KOPT-K1 (cell line): ENCODE data around the gene ZBTB17.
A peak's percentile ranks its signal among the peaks of the same experiment; 100 is the strongest.
"Not testable (repeated sequence)": the region's sequence is repeated elsewhere in the genome, so short reads cannot be mapped to it uniquely, and the experiment has no call there.

Source experiments
- H3K27ac ChIP-seq: fragments of 200-600 bp; sonication (generic); 2 replicates; pipeline ENCODE4 v1.5.1; 2016; ENCODE audit warnings: antibody characterized with exemption, mild to moderate bottlenecking, low read depth, low read length; ENCODE audit not compliant: poor library complexity, severe bottlenecking
- H3K36me3 ChIP-seq: fragments of 200-600 bp; sonication (generic); 2 replicates; pipeline ENCODE4 v1.5.1; 2017; ENCODE audit warnings: antibody characterized with exemption, mild to moderate bottlenecking, low read length, moderate library complexity; ENCODE audit not compliant: insufficient read depth
- H3K9me3 ChIP-seq: fragments of 200-600 bp; sonication (generic); 2 replicates; pipeline ENCODE4 v1.5.1; 2017; ENCODE audit warnings: antibody characterized with exemption, low read length, mild to moderate bottlenecking; ENCODE audit not compliant: insufficient read depth, poor library complexity, severe bottlenecking

ZBTB17 gene

DNA sequence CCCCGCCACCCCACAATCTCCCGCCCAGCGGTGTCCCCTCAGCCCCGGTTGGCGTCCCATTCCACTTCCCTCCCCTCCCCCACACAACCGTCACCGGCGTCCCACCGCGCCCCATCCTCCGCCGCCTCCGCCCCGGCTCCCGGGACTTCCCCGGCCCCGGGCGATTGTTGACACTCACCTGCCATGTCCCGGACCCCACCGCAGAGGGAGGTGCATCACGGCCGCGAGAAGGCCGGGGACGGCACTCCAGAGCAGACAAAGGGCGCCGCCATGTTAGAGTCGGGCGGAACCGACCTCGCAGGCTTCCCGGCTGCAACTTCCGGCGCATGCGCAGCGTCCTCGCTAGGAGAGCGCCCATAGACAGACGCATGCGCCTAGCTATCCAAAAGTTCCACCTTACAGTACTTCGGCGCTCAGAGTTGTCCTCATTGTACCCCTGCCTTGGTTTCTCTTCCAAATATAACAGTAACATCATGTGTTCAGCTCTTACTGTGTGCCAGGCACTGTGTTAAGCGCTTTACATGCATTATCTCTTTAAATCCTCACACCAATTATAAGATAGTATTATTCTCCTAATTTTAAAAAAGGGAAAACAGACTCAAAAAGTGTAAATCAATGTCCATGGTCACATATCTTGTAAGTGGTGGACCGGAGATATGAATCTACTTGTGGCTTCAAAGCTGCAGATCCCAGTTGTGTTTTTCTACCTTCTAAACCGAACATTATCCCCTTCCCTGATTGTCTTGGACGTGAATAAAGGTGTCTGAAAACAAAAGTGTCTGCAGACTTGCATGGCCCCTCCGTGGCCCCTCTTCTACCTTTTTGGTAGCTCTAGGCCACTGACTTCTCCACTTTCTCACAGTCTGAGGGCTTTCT lies at the start of gene ZBTB17:
Gene ZBTB17, minus strand, starts transcription at position 297 of the 876 bp plus-strand sequence. CDS start 27,606 bp downstream, outside the sequence.
- peaks cover 21% of the 10 kb centered on the region for H3K36me3 ChIP-seq
- H3K27ac ChIP-seq = peak within 1 kb of the TSS; percentile 75
- peaks cover 6% of the 10 kb centered on the region for H3K9me3 ChIP-seq

DNA sequence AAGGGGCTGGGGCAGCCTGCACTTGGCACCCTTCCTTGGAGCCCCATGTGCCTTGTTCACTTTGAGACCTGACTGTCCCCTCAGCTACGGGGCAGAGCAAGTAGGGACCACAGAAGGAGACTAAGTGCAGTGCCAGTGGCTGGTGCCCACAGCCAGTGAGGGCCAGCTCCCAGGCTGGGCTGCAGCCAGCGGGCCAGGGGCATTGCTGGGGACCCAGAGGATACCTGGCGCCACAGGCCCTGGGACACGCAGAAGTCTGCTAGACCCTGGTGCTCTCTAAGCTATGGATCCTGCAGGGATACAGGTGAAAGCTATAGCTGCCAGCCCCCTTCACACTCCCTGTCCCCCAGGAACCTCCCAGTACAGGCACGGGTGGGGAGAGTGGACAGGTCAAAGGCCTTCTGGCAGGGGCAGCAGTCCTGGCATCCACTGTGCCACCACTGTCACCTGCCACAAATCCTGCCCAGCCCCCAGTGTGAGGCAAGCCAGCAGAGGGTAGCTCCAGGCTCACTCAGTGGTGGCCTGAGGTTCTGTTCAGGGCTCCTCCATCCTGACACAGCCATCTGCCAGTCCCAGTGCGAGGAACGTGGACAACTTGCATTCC lies 47.3 kb upstream of the ZBTB17 start:
- Histone ChIP-seq H3K36me3 (no peaks in the 10 kb centered on the region), H3K9me3 (no peaks in the 10 kb centered on the region), H3K27ac (no peak overlapping the region)

DNA sequence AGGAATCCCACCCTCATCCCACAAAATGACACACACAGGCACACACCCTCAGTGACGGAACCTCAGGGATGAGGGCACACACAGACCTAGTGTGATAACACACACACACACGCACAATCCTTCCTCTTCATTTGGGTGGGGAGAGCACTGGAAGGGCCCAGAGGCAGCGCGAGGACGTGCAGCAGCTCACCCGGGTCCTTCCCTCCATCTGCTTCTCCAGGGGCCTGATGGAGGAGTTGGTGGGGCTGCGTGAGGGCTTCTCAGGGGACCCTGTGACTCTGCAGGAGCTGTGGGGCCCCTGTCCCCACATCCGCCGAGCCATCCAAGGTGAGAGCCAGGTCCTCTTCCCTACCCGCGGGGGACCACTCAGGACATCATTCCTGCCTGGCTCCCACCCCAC lies 46.5 kb upstream of the ZBTB17 start:
- H3K27ac ChIP-seq = no peak overlapping the region
- H3K36me3 ChIP-seq = no peaks in the 10 kb centered on the region
- no peaks in the 10 kb centered on the region for H3K9me3 ChIP-seq

DNA sequence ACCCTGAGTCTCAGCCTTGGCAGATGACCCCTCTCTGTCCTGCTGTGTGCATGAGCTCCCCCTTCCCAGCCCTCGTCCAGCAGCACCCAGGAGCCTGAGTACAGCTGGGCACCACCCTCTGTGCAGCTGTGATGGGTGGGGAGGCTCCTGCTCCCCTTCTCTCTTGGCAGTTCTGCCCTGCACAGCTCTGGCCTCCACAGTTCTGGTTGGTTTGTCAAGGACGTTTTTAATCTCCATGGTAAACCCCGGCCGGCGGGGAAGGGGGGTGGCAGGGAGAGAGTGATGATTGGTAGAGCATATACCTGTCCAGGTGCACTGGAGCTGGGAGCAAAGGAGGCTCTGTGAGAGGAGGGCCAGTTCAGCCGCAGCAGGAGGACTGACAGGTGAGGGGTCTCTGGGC lies 45.8 kb upstream of the ZBTB17 start, which contains the start of gene CLCNKA:
Gene CLCNKA, plus strand, starts transcription at position 356 of the 400 bp plus-strand sequence. CDS start 584 bp downstream, outside the sequence.
- H3K9me3 ChIP-seq = no peaks in the 10 kb centered on the region
- H3K27ac ChIP-seq = no peak within 1 kb of the TSS
- no peaks in the 10 kb centered on the region for H3K36me3 ChIP-seq

DNA sequence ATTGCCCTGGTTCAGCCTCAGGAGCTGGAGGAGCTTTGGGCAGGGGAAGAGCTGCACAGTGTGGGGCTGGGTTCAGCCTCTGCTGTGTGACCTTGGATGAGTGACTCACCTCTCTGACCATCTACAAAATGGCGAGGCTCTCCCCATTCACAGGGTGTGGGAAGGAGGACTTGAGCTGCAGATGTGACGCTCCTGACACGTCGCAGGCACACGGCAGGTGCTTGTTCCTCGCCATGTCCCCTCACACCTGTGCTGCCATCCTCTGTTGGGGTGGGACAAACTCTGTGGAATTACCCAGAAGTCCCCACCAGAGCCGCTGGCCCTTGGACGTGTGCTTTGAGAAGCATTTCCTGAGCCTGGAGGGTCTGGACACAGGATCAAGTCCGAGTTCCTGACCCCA lies 45.0 kb upstream of the ZBTB17 start:
- not testable (repeated sequence) for H3K36me3 ChIP-seq, H3K9me3 ChIP-seq, H3K27ac ChIP-seq

DNA sequence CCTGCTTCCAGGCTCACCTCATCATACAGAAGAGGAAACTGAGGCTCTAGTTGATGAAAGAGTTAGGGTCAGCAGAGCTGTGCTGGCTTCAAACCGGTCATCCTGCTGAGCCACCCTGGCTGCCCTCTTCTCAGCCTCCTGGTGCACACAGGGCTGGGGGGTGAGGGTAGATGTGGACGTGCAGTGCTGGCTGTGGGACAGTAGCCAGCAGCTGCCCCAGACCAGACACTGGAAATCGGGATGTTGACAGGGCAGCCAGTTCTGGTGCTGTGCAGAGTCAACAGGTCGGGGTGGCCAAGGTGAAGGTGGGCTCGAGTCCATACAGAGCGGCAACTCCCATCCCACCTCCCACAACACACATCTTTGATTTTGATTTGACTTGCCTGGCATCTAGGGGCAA lies 44.4 kb upstream of the ZBTB17 start:
- Histone ChIP-seq H3K9me3 (no peaks in the 10 kb centered on the region), H3K36me3 (no peaks in the 10 kb centered on the region), H3K27ac (no peak overlapping the region)

DNA sequence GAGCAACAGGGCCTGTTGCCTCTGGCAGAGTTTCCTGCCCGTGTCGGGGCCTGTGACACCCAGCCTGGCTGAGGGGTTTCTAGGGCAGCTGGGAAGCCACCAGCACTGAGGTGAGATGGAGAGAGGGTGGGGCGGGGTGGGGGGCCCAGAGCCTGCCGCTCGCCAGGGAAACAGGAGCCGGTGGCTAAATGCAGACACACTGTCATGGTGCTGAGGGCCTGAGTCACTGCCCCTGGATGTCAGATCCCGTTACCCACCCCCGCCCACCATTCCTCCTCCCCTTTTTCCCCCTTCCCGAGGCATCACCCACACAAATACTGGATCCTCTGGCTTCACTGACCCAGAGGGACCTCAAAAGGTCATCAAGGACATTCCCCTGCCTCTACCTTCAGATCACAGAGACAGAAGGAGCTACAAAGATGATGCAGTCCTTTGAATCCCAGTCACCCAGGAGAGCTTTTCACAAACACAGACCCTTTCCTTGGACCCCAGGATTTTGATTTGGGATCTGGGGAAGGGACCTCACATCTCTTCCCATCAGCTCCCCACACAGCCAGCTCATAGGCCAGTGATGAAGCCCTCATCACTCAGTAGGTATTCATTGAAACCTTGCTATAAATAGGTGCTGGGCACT lies 43.9 kb upstream of the ZBTB17 start:
- Histone ChIP-seq H3K27ac (no peak overlapping the region), H3K9me3 (no peaks in the 10 kb centered on the region), H3K36me3 (no peaks in the 10 kb centered on the region)

DNA sequence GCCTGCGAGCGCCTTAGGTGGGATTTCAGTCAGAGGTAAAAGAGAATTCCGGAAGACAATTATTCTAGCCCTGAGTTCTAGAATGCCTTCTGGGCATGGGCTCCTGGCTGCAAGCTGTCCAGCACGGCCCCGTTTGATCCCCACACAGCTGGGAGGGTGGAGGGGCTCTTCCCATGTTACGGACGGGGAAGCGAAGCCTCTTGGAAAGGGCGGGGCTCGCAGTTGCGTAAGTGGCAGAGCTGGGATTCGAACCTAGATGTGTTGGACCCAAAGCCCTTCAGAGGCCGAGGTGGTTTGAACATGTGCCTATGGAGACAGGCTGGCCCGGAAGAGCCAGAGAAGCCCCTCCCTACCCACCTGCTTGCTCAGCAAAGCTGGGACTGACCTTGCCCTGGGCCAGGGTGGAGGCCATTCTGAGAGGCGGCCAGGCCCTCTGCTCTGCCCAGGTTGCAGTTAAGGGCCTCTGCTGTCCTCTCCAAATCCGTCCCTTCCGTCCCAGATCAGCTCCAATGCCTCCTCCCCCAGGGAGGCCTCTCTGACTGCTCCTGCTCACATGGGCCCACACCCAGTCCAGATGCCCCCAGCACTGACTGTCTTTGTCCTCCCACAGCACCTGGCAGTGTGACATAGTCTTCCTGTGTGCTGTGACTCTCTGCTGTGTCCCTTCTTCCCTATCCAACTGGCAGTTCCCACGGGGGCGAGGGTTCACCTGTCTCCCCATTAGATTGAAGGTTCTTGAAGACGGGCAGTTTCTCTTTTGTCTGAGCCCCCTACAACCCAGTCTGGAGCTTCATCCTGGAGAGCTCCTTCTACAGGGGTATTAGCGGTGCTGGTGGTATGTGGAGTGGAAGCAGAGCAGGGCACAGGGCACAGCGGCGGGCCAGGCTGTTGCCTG lies 43.1 kb upstream of the ZBTB17 start:
- no peak overlapping the region for H3K27ac ChIP-seq
- no peaks in the 10 kb centered on the region for H3K36me3 ChIP-seq

DNA sequence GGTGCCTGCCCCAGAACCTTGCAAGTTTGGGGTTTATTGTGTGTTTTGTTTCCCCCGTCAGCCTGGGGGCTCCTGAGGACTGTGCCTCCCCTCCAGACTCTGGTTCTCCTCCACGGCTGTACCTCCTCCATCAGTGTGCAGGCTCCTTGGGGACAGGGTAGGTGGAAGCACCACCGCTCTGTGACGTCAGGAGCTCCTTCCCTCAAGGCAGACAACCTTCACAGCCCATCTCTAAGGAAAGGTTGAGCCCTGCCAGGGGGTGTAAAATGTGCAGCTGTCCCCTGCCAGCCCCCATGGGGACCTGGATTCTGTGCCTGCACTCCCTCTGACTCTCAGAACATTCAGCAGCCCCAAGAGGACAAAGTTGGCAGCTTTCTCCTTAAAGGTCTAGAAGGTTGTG lies 42.4 kb upstream of the ZBTB17 start:
- no peaks in the 10 kb centered on the region for H3K9me3 ChIP-seq
- no peaks in the 10 kb centered on the region for H3K36me3 ChIP-seq
- H3K27ac ChIP-seq = no peak overlapping the region

More for the DNA sequence above, 43.1 kb upstream of the ZBTB17 start:
- H3K9me3 ChIP-seq = no peaks in the 10 kb centered on the region

DNA sequence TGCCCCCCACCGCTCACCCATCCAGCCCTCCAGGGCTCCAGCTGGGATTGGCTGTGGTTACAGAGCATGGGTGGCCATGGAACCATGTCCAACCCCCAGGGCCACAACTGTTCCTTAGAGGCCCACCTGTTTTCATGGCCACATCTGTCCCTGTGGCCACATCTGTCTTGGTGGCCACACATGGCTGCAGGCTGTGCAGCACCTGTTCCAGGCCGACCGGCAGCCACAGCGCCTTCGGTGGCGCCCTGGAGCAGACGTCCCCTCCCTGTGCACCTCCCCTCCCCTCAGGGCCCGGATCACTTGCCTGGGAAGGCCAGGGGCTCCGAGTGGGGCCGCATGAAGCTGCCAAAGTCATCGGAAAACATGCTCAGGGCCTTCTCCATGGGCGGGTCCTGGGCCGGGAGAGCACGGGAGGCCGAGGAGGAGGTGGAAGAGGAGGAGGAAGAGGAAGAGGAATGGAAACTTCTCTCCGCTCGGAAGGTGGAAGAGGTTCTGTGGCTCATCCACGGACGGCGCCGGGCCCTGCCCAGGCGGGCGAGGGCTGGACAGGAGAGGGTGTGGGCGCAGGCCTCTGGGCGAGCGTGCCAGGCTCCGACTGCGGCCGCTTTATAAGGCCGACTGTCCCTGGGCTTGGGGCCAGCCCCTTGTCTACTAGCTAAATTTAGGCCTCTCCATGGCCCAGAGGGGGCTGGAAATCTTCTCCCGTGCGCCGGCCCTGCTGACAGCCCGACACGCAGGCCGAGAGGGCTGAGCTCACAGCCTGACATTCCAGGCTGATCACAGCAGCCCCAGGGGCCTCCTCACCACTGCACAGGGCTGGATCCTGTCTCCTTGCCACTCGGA lies 41.8 kb upstream of the ZBTB17 start, which contains the start of gene HSPB7:
Gene HSPB7, minus strand, starts transcription at position 583 of the 843 bp plus-strand sequence. Its CDS starts 80 bp downstream, at position 503.
- Histone ChIP-seq H3K9me3 (no peaks in the 10 kb centered on the region), H3K27ac (no peak within 1 kb of the TSS), H3K36me3 (no peaks in the 10 kb centered on the region)

DNA sequence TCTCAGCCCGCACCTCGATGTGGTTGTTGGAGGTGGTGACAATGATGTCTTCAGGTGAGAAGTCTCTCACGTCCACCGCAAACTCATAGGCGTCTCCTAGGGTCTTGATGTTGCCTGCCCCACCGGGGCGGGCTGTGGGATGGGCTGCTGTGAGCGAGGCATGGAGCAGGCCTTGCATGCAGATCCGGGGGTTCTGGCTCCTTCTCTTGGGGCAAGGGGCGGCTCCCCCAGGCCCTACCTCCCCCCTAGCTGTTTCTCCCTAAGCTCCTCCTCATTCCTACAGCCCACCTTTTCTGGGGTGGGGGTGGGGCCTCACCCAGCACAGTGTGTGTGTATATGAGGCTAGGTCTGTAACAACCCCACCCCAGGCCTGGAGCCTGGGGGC lies 41.2 kb upstream of the ZBTB17 start:
- H3K36me3 ChIP-seq = no peaks in the 10 kb centered on the region

DNA sequence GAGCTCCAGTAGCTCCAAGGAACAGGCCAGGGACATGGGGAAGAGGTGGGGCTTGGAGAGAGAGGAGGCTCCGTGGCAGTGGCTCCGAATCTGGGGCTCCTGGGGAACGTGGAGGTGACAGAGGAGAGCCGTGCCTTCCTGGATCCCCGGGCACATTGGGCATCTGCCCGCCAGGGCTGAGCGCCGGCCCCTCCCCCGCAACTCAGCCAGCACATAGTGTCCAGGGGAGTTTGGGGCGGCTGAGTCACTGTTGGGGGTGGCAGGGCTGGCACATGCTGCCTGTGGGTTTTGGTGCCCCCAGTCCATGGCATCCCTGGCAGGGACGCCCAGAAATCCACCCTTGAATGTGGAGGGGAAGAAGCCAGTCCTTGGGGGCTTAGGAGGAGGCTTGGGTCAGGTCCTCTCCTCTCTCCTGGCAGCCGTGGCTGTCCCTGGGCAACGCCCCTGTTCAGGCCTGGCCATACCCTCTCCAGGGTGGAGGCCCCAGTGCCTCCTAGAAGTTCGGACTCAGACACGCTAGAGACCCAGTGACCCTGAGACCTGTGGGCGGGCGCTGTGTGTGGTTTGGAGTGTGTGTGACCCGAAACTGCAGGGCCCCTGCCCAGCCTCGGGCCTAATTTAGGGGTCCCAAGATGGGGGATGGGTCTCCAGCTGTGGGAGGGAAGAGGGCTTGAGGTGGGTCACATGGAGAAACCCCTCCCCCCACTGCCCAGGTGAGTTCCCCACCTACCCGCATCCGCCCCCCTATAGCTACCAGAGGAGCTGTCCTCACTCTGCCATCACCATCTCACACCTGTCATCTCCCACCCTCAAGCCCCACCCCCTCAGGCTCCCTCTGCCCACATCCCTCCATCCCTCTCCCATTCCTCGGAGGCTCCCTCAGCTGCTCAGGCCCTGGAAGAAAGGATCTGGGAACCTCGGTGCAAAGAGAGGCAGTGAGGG lies 40.3 kb upstream of the ZBTB17 start:
- no peaks in the 10 kb centered on the region for H3K36me3 ChIP-seq
- no peaks in the 10 kb centered on the region for H3K9me3 ChIP-seq
- H3K27ac ChIP-seq = no peak overlapping the region

More for the DNA sequence above, 41.2 kb upstream of the ZBTB17 start:
- Histone ChIP-seq H3K9me3 (no peaks in the 10 kb centered on the region), H3K27ac (no peak overlapping the region)

DNA sequence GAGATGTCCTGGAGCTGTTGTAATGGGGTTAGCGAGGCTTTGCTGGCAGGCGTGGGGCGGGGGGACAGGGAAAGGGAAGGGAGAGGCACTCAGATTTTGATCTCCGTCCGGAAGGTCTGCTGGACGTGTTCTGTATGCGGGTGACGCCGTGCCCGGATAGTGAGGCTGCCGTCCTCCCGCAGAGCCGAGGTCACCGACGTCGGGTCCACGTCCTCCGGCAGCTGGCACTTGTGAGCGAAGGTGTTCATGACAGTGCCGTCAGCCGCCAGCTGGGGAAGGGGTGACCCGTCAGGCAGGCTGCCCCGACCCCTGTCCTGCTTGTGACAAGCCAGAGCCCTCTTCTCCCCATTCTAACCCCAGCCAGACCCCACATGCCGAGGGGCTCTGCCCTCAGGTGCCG lies 39.6 kb upstream of the ZBTB17 start:
- Histone ChIP-seq H3K27ac (no peak overlapping the region), H3K36me3 (no peaks in the 10 kb centered on the region), H3K9me3 (no peaks in the 10 kb centered on the region)
